ENCODE measurements around the gene SERPINA9. TPM values are rescaled to one million over a fixed set of nuclear protein-coding genes. Genes with fewer than 3 reads are reported as not detected.
"Not testable (repeated sequence)": the region's sequence is repeated elsewhere in the genome, so short reads cannot be mapped to it uniquely, and the experiment has no call there.

SERPINA9 gene
- total RNA-seq, 1 donor from 2014 or later = not detected

DNA sequence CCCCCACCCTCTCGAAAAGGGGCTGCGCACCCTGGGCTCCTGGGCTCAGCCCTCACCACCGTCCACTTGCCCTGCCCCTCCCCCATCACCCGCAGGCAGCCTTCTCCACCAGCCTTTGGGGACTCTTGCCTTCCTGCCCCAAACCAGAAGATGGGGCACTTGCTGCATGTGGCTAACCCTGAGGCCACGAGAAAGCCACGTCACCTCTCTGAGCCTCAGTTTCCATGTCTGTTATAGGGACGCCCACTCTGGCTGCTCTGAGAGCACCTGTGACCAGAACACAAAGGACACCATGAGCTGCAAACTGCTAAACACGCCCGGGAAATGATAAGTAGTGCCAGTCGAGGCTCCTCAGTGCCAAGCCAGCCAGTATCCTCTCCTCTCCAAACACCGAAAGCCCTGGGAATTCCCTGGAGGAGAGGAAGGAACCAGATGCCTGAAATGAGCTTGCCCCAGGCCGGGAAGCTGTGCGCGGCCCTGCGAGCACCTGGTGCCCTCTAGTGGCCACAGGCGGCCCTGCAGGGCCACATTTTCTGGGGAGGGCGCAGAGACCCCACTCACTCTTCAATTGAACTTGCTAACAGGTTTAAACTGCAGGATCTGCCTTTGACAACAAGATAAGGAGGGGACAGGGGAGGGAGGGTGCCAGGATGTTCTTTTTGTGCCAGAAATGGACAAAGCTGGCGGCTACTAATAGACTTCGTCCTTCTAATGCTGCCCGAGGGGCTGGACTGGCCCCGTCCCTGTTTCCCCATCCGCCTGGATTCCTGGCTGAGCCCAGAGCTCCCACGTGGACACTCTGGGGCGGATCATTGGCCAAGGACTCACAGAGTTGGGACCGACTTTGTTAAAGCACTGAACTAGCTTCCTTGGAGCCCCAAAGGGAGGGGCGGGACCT is 10.2 kb upstream of the SERPINA9 start:
- no peaks in the 10 kb centered on the region for H3K9me3 Mint-ChIP-seq
- TF ChIP-seq, protein P1, sequence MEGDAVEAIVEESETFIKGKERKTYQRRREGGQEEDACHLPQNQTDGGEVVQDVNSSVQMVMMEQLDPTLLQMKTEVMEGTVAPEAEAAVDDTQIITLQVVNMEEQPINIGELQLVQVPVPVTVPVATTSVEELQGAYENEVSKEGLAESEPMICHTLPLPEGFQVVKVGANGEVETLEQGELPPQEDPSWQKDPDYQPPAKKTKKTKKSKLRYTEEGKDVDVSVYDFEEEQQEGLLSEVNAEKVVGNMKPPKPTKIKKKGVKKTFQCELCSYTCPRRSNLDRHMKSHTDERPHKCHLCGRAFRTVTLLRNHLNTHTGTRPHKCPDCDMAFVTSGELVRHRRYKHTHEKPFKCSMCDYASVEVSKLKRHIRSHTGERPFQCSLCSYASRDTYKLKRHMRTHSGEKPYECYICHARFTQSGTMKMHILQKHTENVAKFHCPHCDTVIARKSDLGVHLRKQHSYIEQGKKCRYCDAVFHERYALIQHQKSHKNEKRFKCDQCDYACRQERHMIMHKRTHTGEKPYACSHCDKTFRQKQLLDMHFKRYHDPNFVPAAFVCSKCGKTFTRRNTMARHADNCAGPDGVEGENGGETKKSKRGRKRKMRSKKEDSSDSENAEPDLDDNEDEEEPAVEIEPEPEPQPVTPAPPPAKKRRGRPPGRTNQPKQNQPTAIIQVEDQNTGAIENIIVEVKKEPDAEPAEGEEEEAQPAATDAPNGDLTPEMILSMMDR (conservative IDR thresholded peaks at IDR 0.05) = peak; percentile 100
- H3K27ac Mint-ChIP-seq (ENCODE audit: unreplicated experiment) = peak overlapping the region; percentile 89
- peak overlapping the region; percentile 67 for H3K4me3 Mint-ChIP-seq
- peaks cover 11% of the 10 kb centered on the region for H3K4me1 Mint-ChIP-seq
- H3K27me3 Mint-ChIP-seq (ENCODE audit: low read depth) = peaks cover 15% of the 10 kb centered on the region
- no peaks in the 10 kb centered on the region for H3K36me3 Mint-ChIP-seq (ENCODE audit: low read depth)
- peak; percentile 81 for DNase-seq (ENCODE audit: low read depth, low spot score)

DNA sequence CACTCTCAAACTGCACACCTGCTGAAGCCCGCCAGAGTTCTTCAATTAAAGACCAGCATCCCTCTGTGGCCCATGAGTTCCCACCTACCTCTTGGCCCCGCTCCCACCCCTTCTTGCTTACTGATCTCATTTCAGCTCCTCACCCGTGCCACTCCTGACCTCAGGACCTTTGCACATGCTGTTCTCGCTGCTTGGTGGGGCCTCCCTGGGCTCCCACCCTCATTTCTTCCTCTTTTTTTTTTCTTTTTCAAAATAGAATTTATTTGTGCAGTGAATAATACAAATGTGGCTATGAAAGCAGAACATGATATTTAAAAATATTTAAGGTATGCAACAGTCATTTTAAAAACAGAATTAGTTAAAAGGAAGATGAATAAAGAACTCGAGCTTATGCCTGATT is 8.5 kb upstream of the SERPINA9 start:
- Mint-ChIP-seq H3K36me3 (ENCODE audit: low read depth) (no peaks in the 10 kb centered on the region), H3K9me3 (no peaks in the 10 kb centered on the region)
- no peak for DNase-seq (ENCODE audit: low read depth, low spot score)

DNA sequence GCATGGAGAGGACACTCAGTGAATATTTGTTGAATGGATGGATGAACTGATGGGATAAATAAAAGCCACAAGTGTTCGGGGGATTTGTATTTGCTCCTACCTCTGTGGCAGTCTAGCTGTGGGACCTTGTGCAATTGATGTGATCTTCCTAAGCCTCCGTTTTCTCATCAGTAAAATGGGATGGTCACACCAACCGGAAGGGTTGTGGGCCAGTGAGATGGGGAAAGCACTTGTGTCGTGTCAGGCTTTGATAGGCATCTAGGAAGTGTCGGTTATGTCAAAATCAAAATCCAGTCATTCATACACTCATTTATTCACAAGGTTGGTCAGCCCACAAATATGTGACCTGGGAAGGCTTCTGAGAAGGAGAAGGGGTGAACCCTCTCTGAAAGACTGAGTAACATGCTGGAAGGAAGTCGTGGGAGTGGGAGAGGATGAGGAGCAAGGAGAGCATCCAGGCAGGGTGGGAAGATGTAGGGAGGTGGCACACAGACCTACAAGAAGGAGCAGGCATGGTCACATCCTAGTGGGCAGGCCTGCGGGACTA is 7.8 kb upstream of the SERPINA9 start:
- Mint-ChIP-seq H3K4me1 (peaks cover 11% of the 10 kb centered on the region), H3K27ac (ENCODE audit: unreplicated experiment) (no peak overlapping the region), H3K4me3 (no peak overlapping the region), H3K36me3 (ENCODE audit: low read depth) (no peaks in the 10 kb centered on the region), H3K9me3 (peaks cover 3% of the 10 kb centered on the region), H3K27me3 (ENCODE audit: low read depth) (peaks cover 15% of the 10 kb centered on the region)
- no peak for DNase-seq (ENCODE audit: low read depth, low spot score)
- TF ChIP-seq, protein P1 (conservative IDR thresholded peaks at IDR 0.05) = no peak

More for the DNA sequence above, 8.5 kb upstream of the SERPINA9 start:
- Mint-ChIP-seq H3K27me3 (ENCODE audit: low read depth) (peaks cover 15% of the 10 kb centered on the region), H3K27ac (ENCODE audit: unreplicated experiment) (no peak overlapping the region), H3K4me1 (peaks cover 11% of the 10 kb centered on the region), H3K4me3 (no peak overlapping the region)
- TF ChIP-seq, protein P1 (conservative IDR thresholded peaks at IDR 0.05) = no peak

DNA sequence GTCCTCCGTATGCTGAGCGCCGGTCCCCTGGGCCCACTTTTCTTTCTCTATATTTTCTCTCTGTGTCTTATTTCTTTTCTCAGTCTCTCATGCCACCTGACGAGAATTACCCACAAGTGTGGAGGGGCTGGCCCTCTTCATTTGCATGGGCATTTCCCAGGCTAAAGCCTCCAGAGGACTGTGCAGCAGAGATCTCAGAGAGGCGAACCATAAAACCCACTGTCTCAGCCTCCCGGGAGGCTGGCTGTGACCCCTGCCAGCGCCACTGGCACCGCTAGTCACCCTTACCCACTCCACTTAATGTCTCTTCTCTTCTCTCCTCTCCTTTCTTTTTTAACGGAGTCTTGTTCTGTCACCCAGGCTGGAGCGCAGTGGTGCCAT is 7.1 kb upstream of the SERPINA9 start:
- Mint-ChIP-seq H3K4me3 (no peak overlapping the region), H3K36me3 (ENCODE audit: low read depth) (no peaks in the 10 kb centered on the region), H3K9me3 (peaks cover 6% of the 10 kb centered on the region), H3K27me3 (ENCODE audit: low read depth) (peaks cover 11% of the 10 kb centered on the region), H3K27ac (ENCODE audit: unreplicated experiment) (no peak overlapping the region), H3K4me1 (peaks cover 11% of the 10 kb centered on the region)
- no peak for DNase-seq (ENCODE audit: low read depth, low spot score)
- TF ChIP-seq, protein P1 (conservative IDR thresholded peaks at IDR 0.05) = no peak

DNA sequence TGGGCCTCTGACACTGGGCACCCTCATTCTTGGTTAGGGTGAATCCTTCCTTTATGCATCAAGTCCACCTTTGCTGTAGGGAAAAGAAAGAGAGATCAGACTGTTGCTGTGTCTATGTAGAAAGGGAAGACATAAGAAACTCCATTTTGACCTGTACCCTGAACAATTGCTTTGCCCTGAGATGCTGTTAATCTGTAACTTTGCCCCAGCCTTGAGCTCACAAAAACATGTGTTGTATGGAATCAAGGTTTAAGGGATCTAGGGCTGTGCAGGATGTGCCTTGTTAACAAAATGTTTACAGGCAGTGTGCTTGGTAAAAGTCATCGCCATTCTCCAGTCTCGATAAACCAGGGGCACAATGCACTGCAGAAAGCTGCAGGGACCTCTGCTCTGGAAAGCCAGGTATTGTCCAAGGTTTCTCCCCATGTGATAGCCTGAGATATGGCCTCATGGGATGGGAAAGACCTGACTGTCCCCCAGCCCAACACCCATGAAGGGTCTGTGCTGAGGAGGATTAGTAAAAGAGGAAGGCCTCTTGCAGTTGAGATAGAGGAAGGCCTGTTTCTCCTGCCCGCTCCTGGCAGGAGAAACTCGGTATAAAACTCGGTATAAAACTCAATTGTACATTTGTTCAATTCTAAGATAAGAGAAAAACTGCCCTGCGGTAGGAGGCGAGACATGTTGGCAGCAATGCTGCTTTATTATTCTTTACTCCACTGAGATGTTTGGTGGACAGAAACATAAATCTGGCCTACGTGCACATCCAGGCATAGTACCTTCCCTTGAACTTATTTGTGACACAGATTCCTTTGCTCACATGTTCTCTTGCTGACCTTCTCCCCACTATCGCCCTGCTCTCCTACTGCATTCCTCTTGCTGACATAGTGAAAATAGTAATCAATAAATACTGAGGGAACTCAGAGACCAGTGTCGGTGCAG is 6.4 kb upstream of the SERPINA9 start:
- H3K4me3 Mint-ChIP-seq; H3K27ac Mint-ChIP-seq (ENCODE audit: unreplicated experiment); H3K9me3 Mint-ChIP-seq: not testable (repeated sequence)

More for the DNA sequence above, 6.4 kb upstream of the SERPINA9 start:
- not testable (repeated sequence) for DNase-seq (ENCODE audit: low read depth, low spot score); H3K36me3 Mint-ChIP-seq (ENCODE audit: low read depth)
- Mint-ChIP-seq H3K4me1 (peaks cover 11% of the 10 kb centered on the region), H3K27me3 (ENCODE audit: low read depth) (peaks cover 11% of the 10 kb centered on the region)
